ENCODE data around the gene FBRSL1. TPM values are rescaled to one million over a fixed set of nuclear protein-coding genes. Genes with fewer than 3 reads are reported as not detected.

The FBRSL1 gene
- total RNA-seq, 1 donor from 2014 or later: 43.8 TPM

DNA sequence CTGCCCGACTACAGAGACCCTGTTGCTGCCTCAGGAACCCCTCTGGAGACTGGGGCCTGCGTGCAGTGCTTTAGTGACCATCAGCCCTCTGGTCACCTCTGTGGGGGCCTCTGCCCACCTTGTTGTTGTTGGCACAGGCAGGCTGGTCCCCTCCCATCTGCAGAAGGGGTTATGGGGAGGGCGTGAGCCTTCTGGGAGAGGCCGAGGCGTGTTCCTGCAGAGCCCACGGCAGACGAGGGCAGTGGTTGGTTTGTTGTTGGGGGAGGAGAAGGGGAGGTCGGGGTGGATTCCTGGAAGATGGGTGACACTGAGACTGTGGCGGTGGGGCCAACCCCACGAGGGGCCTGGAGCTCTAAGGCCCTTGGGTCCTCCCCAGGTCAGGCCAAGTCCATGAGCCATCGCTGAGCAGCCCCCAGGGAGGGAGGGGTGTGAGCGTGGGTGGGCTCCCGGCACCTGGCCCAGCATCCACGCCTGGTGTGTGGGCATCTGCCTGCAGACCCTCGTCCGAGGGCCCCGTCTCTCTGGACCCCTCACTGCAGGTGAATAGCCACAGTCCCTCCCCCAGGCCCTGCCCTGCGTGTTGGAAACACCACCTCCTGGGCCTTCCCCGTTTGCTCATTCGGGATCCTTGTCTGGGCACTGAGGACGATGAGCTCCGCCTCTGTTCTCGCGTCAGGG, 23.6 kb downstream of the FBRSL1 start:
- Histone ChIP-seq H3K4me2 (ENCODE audit: low read length) (no peak overlapping the region), H3K4me1 (ENCODE audit: insufficient read depth, low read length) (peaks cover 7% of the 10 kb centered on the region), H3K27ac (ENCODE audit: low read depth, low read length) (no peak overlapping the region), H3K9ac (ENCODE audit: low read length) (no peak overlapping the region), H3K79me2 (ENCODE audit: insufficient read depth, low read length) (no peaks in the 10 kb centered on the region), H3K9me3 (ENCODE audit: insufficient read depth, low read depth, low read length) (peaks cover 7% of the 10 kb centered on the region), H2AFZ (ENCODE audit: low read depth, low read length) (no peak overlapping the region), H3K27me3 (ENCODE audit: insufficient read depth, low read length) (no peaks in the 10 kb centered on the region), H4K20me1 (ENCODE audit: insufficient read depth, low read length) (peaks cover 65% of the 10 kb centered on the region), H3K4me3 (ENCODE audit: insufficient read depth, low read depth, low read length) (no peak overlapping the region), H3K36me3 (ENCODE audit: insufficient read depth, low read length) (no peaks in the 10 kb centered on the region)
- peaks cover 9% of the 10 kb centered on the region for H3K9me3 Mint-ChIP-seq (ENCODE audit: unreplicated experiment)
- no peak for FAIRE-seq
- H3K27ac Mint-ChIP-seq (ENCODE audit: unreplicated experiment): no peak overlapping the region
- no peak for TF ChIP-seq EZH2 (IDR thresholded peaks at IDR 0.05; ENCODE audit: insufficient read depth, low read length)
- TF ChIP-seq, protein P1, sequence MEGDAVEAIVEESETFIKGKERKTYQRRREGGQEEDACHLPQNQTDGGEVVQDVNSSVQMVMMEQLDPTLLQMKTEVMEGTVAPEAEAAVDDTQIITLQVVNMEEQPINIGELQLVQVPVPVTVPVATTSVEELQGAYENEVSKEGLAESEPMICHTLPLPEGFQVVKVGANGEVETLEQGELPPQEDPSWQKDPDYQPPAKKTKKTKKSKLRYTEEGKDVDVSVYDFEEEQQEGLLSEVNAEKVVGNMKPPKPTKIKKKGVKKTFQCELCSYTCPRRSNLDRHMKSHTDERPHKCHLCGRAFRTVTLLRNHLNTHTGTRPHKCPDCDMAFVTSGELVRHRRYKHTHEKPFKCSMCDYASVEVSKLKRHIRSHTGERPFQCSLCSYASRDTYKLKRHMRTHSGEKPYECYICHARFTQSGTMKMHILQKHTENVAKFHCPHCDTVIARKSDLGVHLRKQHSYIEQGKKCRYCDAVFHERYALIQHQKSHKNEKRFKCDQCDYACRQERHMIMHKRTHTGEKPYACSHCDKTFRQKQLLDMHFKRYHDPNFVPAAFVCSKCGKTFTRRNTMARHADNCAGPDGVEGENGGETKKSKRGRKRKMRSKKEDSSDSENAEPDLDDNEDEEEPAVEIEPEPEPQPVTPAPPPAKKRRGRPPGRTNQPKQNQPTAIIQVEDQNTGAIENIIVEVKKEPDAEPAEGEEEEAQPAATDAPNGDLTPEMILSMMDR (IDR thresholded peaks at IDR 0.05; ENCODE audit: insufficient read depth, low read depth, low read length): no peak
- H3K4me3 Mint-ChIP-seq (ENCODE audit: unreplicated experiment): no peak overlapping the region
- no peak for DNase-seq (ENCODE audit: low read depth)
- H3K27me3 Mint-ChIP-seq (ENCODE audit: low read depth, unreplicated experiment): no peaks in the 10 kb centered on the region
- H3K4me1 Mint-ChIP-seq (ENCODE audit: low read depth, unreplicated experiment): peaks cover 10% of the 10 kb centered on the region
- H3K36me3 Mint-ChIP-seq (ENCODE audit: low read depth, unreplicated experiment): peaks cover 9% of the 10 kb centered on the region

- H3K9me3 ChIP-seq (ENCODE audit: insufficient read depth, low read depth, low read length): peaks cover 10% of the 10 kb centered on the region
- peaks cover 7% of the 10 kb centered on the region for H3K4me1 ChIP-seq (ENCODE audit: insufficient read depth, low read length)
- no peaks in the 10 kb centered on the region for H3K27me3 ChIP-seq (ENCODE audit: insufficient read depth, low read length)
- no peak overlapping the region for H3K4me3 Mint-ChIP-seq (ENCODE audit: unreplicated experiment)
- peaks cover 10% of the 10 kb centered on the region for H3K9me3 Mint-ChIP-seq (ENCODE audit: unreplicated experiment)
- H3K9ac ChIP-seq (ENCODE audit: low read length): no peak overlapping the region
- no peaks in the 10 kb centered on the region for H3K79me2 ChIP-seq (ENCODE audit: insufficient read depth, low read length)
- FAIRE-seq (no peak), DNase-seq (ENCODE audit: low read depth) (no peak)
- peaks cover 10% of the 10 kb centered on the region for H3K4me1 Mint-ChIP-seq (ENCODE audit: low read depth, unreplicated experiment)
- H3K27me3 Mint-ChIP-seq (ENCODE audit: low read depth, unreplicated experiment): no peaks in the 10 kb centered on the region
- no peak overlapping the region for H3K4me3 ChIP-seq (ENCODE audit: insufficient read depth, low read depth, low read length)
- no peak overlapping the region for H3K4me2 ChIP-seq (ENCODE audit: low read length)
- H3K27ac ChIP-seq (ENCODE audit: low read depth, low read length): no peak overlapping the region
- H4K20me1 ChIP-seq (ENCODE audit: insufficient read depth, low read length): peaks cover 72% of the 10 kb centered on the region
- H3K36me3 Mint-ChIP-seq (ENCODE audit: low read depth, unreplicated experiment): peaks cover 16% of the 10 kb centered on the region
- H2AFZ ChIP-seq (ENCODE audit: low read depth, low read length): no peak overlapping the region
- TF ChIP-seq, protein P1 (IDR thresholded peaks at IDR 0.05; ENCODE audit: insufficient read depth, low read depth, low read length): no peak
- no peak for TF ChIP-seq EZH2 (IDR thresholded peaks at IDR 0.05; ENCODE audit: insufficient read depth, low read length)
- no peak overlapping the region for H3K27ac Mint-ChIP-seq (ENCODE audit: unreplicated experiment)
- H3K36me3 ChIP-seq (ENCODE audit: insufficient read depth, low read length): no peaks in the 10 kb centered on the region
These were observed 24.4 kb downstream of the FBRSL1 start for GRCh38 chr12:132514216-132514820.

DNA sequence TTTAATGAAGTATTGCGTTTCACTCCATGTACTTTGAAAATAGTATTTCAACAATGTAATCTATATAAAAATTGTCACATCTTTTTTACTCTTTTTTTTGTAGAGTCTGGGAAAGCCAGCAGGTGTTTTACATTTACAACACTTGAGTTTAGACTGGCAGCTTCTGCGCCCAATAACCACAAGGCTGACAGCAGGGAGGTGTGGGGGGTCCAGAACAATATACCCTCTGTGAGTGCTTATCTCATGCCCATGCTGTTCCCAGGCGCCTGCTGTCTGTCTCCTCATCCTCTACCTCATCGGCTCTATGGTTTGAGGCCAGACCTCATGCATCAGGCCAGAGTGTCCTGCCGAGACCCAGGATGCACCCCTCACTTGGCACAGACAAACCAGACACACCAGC, 24.9 kb downstream of the FBRSL1 start:
- Histone ChIP-seq H3K27ac (ENCODE audit: low read depth, low read length) (no peak overlapping the region), H2AFZ (ENCODE audit: low read depth, low read length) (no peak overlapping the region), H3K9ac (ENCODE audit: low read length) (no peak overlapping the region), H3K36me3 (ENCODE audit: insufficient read depth, low read length) (no peaks in the 10 kb centered on the region), H3K27me3 (ENCODE audit: insufficient read depth, low read length) (no peaks in the 10 kb centered on the region), H3K9me3 (ENCODE audit: insufficient read depth, low read depth, low read length) (peaks cover 10% of the 10 kb centered on the region), H4K20me1 (ENCODE audit: insufficient read depth, low read length) (peaks cover 75% of the 10 kb centered on the region), H3K79me2 (ENCODE audit: insufficient read depth, low read length) (no peaks in the 10 kb centered on the region), H3K4me1 (ENCODE audit: insufficient read depth, low read length) (peaks cover 7% of the 10 kb centered on the region), H3K4me2 (ENCODE audit: low read length) (no peak overlapping the region), H3K4me3 (ENCODE audit: insufficient read depth, low read depth, low read length) (no peak overlapping the region)
- TF ChIP-seq, protein P1 (IDR thresholded peaks at IDR 0.05; ENCODE audit: insufficient read depth, low read depth, low read length): no peak
- TF ChIP-seq EZH2 (IDR thresholded peaks at IDR 0.05; ENCODE audit: insufficient read depth, low read length): no peak
- no peaks in the 10 kb centered on the region for H3K27me3 Mint-ChIP-seq (ENCODE audit: low read depth, unreplicated experiment)
- FAIRE-seq (no peak), DNase-seq (ENCODE audit: low read depth) (no peak)
- no peak overlapping the region for H3K27ac Mint-ChIP-seq (ENCODE audit: unreplicated experiment)
- H3K9me3 Mint-ChIP-seq (ENCODE audit: unreplicated experiment): peaks cover 10% of the 10 kb centered on the region
- H3K36me3 Mint-ChIP-seq (ENCODE audit: low read depth, unreplicated experiment): peaks cover 18% of the 10 kb centered on the region
- H3K4me1 Mint-ChIP-seq (ENCODE audit: low read depth, unreplicated experiment): peaks cover 10% of the 10 kb centered on the region
- no peak overlapping the region for H3K4me3 Mint-ChIP-seq (ENCODE audit: unreplicated experiment)

Measured in astrocyte (in vitro differentiated cells and primary cell).